Effector memory CD4-positive, alpha-beta T cell (primary cell): ENCODE measurements around the gene R3HDM2.

ENCODE experiments used
- DNase-seq, 3 donors: peaks; one replicate each; pipeline ENCODE4 v3.0.0-alpha.2; 2020
- H3K27ac ChIP-seq: 2 replicates; pipeline ENCODE4 v1.7.0; 2013; ENCODE audit warnings: mild to moderate bottlenecking, low read length, moderate library complexity; ENCODE audit not compliant: insufficient read depth, poor library complexity, severe bottlenecking
- H3K27me3 ChIP-seq: replicated peaks from 2 replicates; pipeline ENCODE4 v1.7.0; 2013; ENCODE audit warnings: mild to moderate bottlenecking, low read length; ENCODE audit not compliant: insufficient read depth, control insufficient read depth, poor library complexity, severe bottlenecking
- H3K36me3 ChIP-seq: 2 replicates; pipeline ENCODE4 v1.7.0; 2013; ENCODE audit warnings: mild to moderate bottlenecking, low read length, moderate library complexity; ENCODE audit not compliant: control insufficient read depth, insufficient read depth
- H3K4me1 ChIP-seq: 2 replicates; pipeline ENCODE4 v1.7.0; 2013; ENCODE audit warnings: low read length, mild to moderate bottlenecking; ENCODE audit not compliant: control insufficient read depth, insufficient read depth, poor library complexity, severe bottlenecking
- H3K4me3 ChIP-seq: 2 replicates; pipeline ENCODE4 v1.7.0; 2013; ENCODE audit warnings: low read length, low read depth, mild to moderate bottlenecking; ENCODE audit not compliant: insufficient read depth, poor library complexity, severe bottlenecking
- H3K9me3 ChIP-seq: 2 replicates; pipeline ENCODE4 v1.7.0; 2013; ENCODE audit warnings: mild to moderate bottlenecking, low read length, moderate library complexity; ENCODE audit not compliant: control insufficient read depth

The R3HDM2 gene

DNA sequence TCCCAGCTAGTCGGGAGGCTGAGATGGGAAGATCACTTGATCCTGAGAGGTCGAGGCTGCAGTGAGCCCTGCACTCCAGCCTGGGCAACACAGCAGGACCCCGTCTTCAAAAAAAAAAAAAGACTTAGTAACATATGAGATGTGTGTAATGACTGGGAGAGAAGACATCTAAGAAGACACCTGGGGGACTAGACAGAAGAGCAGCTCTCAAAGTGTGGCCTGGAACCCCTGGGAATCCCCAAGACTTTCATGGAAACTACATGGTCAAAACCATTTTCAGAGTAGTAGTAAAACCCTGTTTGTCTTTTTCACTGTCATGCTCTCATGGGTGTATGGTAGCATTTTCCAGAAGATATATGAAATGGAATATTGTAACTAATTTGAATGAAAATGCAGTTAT is 45.3 kb downstream of the R3HDM2 start:
- Histone ChIP-seq H3K4me3 (no peak overlapping the region), H3K9me3 (no peaks in the 10 kb centered on the region), H3K27ac (no peak overlapping the region), H3K4me1 (no peaks in the 10 kb centered on the region), H3K27me3 (no peaks in the 10 kb centered on the region), H3K36me3 (peaks cover 5% of the 10 kb centered on the region)
- no peak for DNase-seq

DNA sequence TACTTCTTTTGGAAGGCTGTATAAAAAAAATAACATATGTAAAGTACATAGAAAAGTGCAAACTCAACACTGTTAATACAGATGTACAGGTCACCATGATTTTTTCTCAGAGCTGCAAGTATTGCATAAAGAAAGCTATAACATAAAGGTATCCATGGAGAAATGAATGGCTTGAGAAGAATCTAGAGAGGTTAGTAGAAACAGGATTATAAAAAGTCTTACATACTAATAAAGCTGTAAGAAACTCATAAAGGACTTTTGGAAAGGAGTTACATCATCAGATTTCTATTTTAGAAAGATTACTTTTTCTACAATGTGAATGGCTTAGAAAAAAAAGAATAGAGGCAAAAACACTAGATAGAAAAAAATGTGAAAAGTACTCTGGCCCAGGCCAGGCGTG is 46.4 kb downstream of the R3HDM2 start:
- H3K4me3 ChIP-seq: no peak overlapping the region
- H3K4me1 ChIP-seq: no peaks in the 10 kb centered on the region
- no peak for DNase-seq
- H3K9me3 ChIP-seq: no peaks in the 10 kb centered on the region
- no peaks in the 10 kb centered on the region for H3K27me3 ChIP-seq
- no peak overlapping the region for H3K27ac ChIP-seq
- no peaks in the 10 kb centered on the region for H3K36me3 ChIP-seq

DNA sequence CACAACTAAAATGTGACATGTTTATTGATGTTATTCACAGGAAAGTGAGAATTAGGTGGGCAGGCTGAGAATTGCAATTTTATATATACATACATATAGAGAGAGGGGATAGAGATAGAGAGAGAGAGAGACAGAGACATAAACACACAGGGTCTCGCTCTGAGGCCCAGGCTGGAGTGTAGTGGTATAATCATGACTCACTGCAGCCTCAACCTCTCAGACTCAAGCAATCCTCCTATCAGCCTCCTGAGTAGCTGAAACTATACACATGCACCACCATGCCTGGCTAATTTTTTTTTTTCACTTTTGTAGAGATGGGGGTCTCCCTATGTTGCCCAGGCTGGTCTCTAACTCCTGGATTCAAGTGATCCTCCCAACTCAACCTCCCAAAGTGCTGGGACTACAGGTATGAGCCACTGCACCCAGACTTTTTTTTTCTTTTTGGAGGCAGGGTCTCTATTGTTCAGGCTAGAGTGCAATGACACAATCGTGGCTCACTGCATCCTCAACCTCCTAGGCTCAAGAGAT is 49.1 kb downstream of the R3HDM2 start:
- Histone ChIP-seq H3K27me3 (no peaks in the 10 kb centered on the region), H3K4me3 (no peak overlapping the region), H3K27ac (no peak overlapping the region), H3K9me3 (no peaks in the 10 kb centered on the region), H3K4me1 (no peaks in the 10 kb centered on the region), H3K36me3 (no peaks in the 10 kb centered on the region)
- DNase-seq: no peak

DNA sequence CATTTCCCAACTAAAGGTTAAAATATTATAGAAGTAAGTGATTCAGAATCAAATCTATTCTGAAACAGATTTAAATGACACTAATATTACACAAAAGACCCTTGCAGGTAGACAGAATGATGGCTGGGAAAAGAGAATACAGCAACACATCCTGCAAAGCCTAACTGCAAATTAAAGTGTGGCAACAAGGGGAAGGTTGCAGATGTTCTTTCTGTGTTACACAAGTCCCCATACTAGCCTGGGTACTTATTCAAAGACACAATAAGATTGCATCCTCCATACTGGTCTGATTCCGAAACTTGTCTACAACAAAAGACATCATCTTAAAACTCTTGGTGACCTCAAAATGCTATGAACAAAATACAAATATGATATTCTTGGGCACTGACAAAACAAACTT is 50.5 kb downstream of the R3HDM2 start:
- H3K27me3 ChIP-seq: no peaks in the 10 kb centered on the region
- H3K4me1 ChIP-seq: no peaks in the 10 kb centered on the region
- H3K36me3 ChIP-seq: no peaks in the 10 kb centered on the region
- DNase-seq: no peak
- no peaks in the 10 kb centered on the region for H3K9me3 ChIP-seq
- H3K4me3 ChIP-seq: no peak overlapping the region
- no peak overlapping the region for H3K27ac ChIP-seq

DNA sequence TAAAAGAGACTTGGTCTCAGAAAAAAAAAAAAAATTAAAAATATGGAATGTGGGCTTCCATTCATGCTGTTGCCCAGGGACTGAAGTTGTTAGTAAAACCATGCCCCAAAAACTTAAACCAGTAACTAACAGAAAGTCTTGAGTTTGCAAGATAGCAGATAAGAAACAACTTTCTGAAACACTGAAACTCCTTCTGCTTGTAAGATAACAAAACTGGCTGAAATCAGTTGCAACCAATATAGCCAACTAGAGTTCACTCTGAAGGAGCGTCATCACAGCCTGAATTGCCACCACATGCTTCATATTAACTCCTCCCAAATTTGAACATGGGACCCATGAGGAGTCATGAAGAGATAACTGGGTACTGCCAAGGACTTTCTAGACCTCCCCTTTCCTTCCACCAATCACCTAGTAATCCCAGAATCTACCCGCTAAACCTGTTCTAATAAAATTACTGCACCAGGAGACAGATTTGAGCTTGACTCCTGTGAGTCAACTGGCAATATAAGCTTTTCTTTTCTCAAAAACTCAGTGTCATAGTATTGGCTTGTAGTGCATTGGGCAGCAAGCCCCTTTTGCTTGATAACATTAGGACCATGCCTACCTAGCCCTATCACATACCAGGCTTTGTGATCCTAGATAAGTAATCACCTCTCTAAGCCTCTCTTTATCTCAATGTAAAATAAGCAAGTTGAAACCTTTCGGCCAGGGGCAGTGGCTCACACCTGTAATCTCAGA is 53.6 kb downstream of the R3HDM2 start:
- Histone ChIP-seq H3K4me3 (no peak overlapping the region), H3K27ac (no peak overlapping the region), H3K9me3 (no peaks in the 10 kb centered on the region), H3K27me3 (no peaks in the 10 kb centered on the region), H3K4me1 (no peaks in the 10 kb centered on the region), H3K36me3 (no peaks in the 10 kb centered on the region)
- no peak for DNase-seq

DNA sequence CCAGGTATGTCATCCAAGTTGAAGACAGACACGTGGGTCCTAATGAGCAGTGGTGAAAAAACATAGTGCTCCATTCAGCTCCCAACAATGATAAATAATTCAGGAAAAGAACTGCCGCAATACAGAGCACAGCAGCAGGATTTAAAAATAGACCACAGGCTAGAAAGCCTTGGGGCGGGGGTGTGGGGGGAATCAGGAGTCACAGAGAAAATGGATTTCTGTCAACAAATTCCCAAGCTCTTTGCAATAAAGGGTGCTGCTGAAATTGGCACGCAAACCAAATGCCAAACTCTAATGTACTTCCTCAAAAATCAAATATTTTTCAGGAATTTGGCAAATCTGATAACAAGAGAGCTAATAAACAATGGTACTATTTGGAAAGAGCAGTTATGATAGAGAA is 58.6 kb downstream of the R3HDM2 start:
- no peak for DNase-seq
- H3K27ac ChIP-seq: no peak overlapping the region
- H3K4me3 ChIP-seq: no peak overlapping the region
- no peaks in the 10 kb centered on the region for H3K9me3 ChIP-seq
- H3K27me3 ChIP-seq: no peaks in the 10 kb centered on the region
- H3K36me3 ChIP-seq: no peaks in the 10 kb centered on the region
- H3K4me1 ChIP-seq: no peaks in the 10 kb centered on the region

GRCh38 chr12:57370696-57371095 is 60.1 kb downstream of the R3HDM2 start:
- no peak overlapping the region for H3K4me3 ChIP-seq
- no peaks in the 10 kb centered on the region for H3K27me3 ChIP-seq
- H3K27ac ChIP-seq: no peak overlapping the region
- H3K36me3 ChIP-seq: no peaks in the 10 kb centered on the region
- no peaks in the 10 kb centered on the region for H3K4me1 ChIP-seq
- DNase-seq: no peak
- no peaks in the 10 kb centered on the region for H3K9me3 ChIP-seq

- Histone ChIP-seq H3K4me3 (no peak overlapping the region), H3K4me1 (no peaks in the 10 kb centered on the region), H3K36me3 (no peaks in the 10 kb centered on the region), H3K9me3 (no peaks in the 10 kb centered on the region), H3K27me3 (no peaks in the 10 kb centered on the region), H3K27ac (no peak overlapping the region)
- no peak for DNase-seq
Measured at GRCh38 chr12:57370072-57370471, 60.8 kb downstream of the R3HDM2 start.

DNA sequence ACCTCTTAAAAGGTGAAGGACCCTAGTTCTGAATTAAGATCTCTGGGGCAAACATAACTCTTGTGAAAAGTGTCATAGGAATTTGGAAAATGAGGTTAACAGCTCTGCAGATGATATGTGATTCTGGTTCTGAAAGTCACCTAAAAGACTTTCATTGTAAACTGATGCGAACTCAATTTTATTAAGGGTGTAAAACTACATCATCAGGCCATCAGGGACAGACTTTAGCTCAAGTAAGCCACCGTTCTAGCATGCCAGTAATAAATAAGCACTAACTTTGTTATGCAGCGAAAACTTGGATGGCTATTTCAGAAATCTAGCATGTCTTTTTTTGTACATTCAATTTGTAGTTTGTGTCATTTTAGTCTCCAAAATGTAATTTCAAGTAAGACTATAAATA is 61.6 kb downstream of the R3HDM2 start:
- no peaks in the 10 kb centered on the region for H3K27me3 ChIP-seq
- H3K4me3 ChIP-seq: no peak overlapping the region
- H3K9me3 ChIP-seq: no peaks in the 10 kb centered on the region
- no peak overlapping the region for H3K27ac ChIP-seq
- no peaks in the 10 kb centered on the region for H3K4me1 ChIP-seq
- H3K36me3 ChIP-seq: no peaks in the 10 kb centered on the region
- DNase-seq: no peak

DNA sequence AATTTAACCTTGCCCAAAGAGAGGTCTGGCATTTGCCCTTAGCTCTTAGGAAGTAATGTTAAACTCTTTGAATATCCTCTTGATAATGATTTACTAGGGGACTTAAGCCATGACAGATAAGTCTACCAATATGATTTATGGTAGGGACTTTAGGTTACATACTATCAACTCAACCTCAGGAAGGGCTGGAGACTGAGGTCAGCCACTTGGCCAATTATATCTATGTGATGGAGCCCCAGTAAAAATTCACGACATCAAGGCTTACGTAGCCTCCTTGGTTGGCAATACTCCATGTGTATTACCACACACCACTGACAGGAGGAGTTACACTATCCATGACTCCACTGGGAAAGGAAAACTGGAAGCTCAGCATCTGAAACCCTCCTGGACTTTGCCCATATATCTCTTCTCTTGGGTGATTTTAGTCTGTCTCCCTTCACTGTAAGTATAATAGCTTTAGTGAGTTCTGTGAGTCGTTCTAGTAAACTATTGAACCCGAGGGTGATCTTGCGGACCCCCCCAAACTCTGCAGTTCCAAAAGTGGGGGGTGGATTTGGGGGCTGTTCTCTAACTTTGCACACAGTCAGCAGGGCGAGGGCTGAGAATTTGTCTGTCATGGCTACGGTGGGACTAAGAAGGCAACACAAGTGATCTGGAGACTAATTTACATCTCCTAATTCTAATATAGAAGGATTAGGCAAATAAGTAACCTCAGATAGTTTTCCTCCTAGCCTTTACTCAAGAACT is 62.3 kb downstream of the R3HDM2 start:
- Histone ChIP-seq H3K27ac (no peak overlapping the region), H3K4me3 (no peak overlapping the region), H3K9me3 (no peaks in the 10 kb centered on the region), H3K27me3 (no peaks in the 10 kb centered on the region), H3K4me1 (no peaks in the 10 kb centered on the region), H3K36me3 (no peaks in the 10 kb centered on the region)
- no peak for DNase-seq
